Measurements from ENCODE around the gene DNAJA4.

- TF ChIP-seq, protein P1, sequence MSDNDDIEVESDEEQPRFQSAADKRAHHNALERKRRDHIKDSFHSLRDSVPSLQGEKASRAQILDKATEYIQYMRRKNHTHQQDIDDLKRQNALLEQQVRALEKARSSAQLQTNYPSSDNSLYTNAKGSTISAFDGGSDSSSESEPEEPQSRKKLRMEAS (IDR thresholded peaks at IDR 0.05): no peak
- TF ChIP-seq CTCF (IDR thresholded peaks at IDR 0.05): no peak
- no peak for TF ChIP-seq HDAC2 (IDR thresholded peaks at IDR 0.05)
- TF ChIP-seq, protein P2, sequence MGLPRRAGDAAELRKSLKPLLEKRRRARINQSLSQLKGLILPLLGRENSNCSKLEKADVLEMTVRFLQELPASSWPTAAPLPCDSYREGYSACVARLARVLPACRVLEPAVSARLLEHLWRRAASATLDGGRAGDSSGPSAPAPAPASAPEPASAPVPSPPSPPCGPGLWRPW (IDR thresholded peaks at IDR 0.05): no peak
- TF ChIP-seq USF2 (IDR thresholded peaks at IDR 0.05): no peak
- TF ChIP-seq RFX5 (IDR thresholded peaks at IDR 0.05): no peak
- no peak for TF ChIP-seq NPAS2 (CRISPR knock-in tag; IDR thresholded peaks at IDR 0.05; ENCODE audit: borderline replicate concordance)
- no peak for TF ChIP-seq BHLHE40 (IDR thresholded peaks at IDR 0.05; ENCODE audit: low read depth, low read length)
- TF ChIP-seq MYC (IDR thresholded peaks at IDR 0.05; ENCODE audit: borderline replicate concordance, low read length): no peak
- TF ChIP-seq PHF8 (IDR thresholded peaks at IDR 0.05; ENCODE audit: borderline replicate concordance, low read depth): no peak
- no peak for TF ChIP-seq CHD2 (IDR thresholded peaks at IDR 0.05; ENCODE audit: low read length, partially characterized antibody)
- TF ChIP-seq EP300 (IDR thresholded peaks at IDR 0.05): no peak
- TF ChIP-seq REST (IDR thresholded peaks at IDR 0.05): no peak
- TF ChIP-seq ESRRA (IDR thresholded peaks at IDR 0.05; ENCODE audit: borderline replicate concordance, low read length): no peak
Observed at GRCh38 chr15:78265752-78266224, 1.4 kb downstream of the DNAJA4 start.

Data from A549 (cell line).